BJ (cell line): ENCODE measurements around the gene SHF. TPM values are rescaled to one million over a fixed set of nuclear protein-coding genes. Genes with fewer than 3 reads are reported as not detected.

ENCODE experiments used
- CTCF ChIA-PET: fragments of 350-600 bp; formaldehyde crosslinking; extraction: SDS; loops from one replicate; lab custom pipeline; 2021; ENCODE audit warnings: antibody characterized with exemption, inconsistent platforms; lab: Yijun Ruan, JAX
- POLR2A ChIA-PET: fragments of 300-600 bp; sonication (Branson Sonifier 250); formaldehyde crosslinking; extraction: SDS; loops from one replicate; lab custom pipeline; 2021; ENCODE audit warnings: antibody characterized with exemption; lab: Charles Lee
- DNase-seq: peaks from one replicate; pipeline ENCODE4 v3.0.0-alpha.2; 2011; ENCODE audit warnings: low read depth
- H3K27me3 ChIP-seq: 2 replicates; pipeline ENCODE4 v1.6.0; 2011; ENCODE audit warnings: low read length; ENCODE audit not compliant: control insufficient read depth, insufficient read depth
- H3K36me3 ChIP-seq: 2 replicates; pipeline ENCODE4 v1.5.1; 2011; ENCODE audit warnings: low read length; ENCODE audit not compliant: control insufficient read depth, insufficient read depth
- H3K4me3 ChIP-seq: 2 replicates; pipeline ENCODE4 v1.5.1; 2011; ENCODE audit warnings: low read depth, mild to moderate bottlenecking, control low read depth, low read length
- polyA plus RNA-seq: library from polyadenylated mRNA; depleted of rRNA; stranded (reverse); fragments of >200 nt; gene quantifications from 2 replicates; pipeline ENCODE4 v1.2.3, GENCODE V29; 2011
- TF ChIP-seq, protein P1 (sequence below): IDR thresholded peaks from 2 replicates; pipeline ENCODE4 v1.5.1; 2011; ENCODE audit warnings: low read depth, mild to moderate bottlenecking, control low read depth, inconsistent platforms, low read length, moderate library complexity; ENCODE audit not compliant: insufficient read depth

SHF gene
- polyA plus RNA-seq, 1 experiment = 5.2 TPM

- TF ChIP-seq, protein P1, sequence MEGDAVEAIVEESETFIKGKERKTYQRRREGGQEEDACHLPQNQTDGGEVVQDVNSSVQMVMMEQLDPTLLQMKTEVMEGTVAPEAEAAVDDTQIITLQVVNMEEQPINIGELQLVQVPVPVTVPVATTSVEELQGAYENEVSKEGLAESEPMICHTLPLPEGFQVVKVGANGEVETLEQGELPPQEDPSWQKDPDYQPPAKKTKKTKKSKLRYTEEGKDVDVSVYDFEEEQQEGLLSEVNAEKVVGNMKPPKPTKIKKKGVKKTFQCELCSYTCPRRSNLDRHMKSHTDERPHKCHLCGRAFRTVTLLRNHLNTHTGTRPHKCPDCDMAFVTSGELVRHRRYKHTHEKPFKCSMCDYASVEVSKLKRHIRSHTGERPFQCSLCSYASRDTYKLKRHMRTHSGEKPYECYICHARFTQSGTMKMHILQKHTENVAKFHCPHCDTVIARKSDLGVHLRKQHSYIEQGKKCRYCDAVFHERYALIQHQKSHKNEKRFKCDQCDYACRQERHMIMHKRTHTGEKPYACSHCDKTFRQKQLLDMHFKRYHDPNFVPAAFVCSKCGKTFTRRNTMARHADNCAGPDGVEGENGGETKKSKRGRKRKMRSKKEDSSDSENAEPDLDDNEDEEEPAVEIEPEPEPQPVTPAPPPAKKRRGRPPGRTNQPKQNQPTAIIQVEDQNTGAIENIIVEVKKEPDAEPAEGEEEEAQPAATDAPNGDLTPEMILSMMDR = no peak
- H3K36me3 ChIP-seq = no peaks in the 10 kb centered on the region; the same call in 1 of the 2 replicates
- no peak for DNase-seq
- CTCF ChIA-PET = interaction anchor here (0.9 to 4.7 kb wide), 6 partner anchors 12 to 425 kb away, joined by 3 to 22 read pairs (median 8); no protein-coding TSS in a partner anchor
- no peaks in the 10 kb centered on the region; the same call in 1 of the 2 replicates for H3K27me3 ChIP-seq
- H3K4me3 ChIP-seq = peak overlapping the region; percentile 67
- POLR2A ChIA-PET = interaction anchor here (0.7 kb wide), 1 partner anchor 51 kb away, joined by 3 read pairs; no protein-coding TSS in a partner anchor
Measured at GRCh38 chr15:45185903-45186770, 1.6 kb downstream of the SHF start.

DNA sequence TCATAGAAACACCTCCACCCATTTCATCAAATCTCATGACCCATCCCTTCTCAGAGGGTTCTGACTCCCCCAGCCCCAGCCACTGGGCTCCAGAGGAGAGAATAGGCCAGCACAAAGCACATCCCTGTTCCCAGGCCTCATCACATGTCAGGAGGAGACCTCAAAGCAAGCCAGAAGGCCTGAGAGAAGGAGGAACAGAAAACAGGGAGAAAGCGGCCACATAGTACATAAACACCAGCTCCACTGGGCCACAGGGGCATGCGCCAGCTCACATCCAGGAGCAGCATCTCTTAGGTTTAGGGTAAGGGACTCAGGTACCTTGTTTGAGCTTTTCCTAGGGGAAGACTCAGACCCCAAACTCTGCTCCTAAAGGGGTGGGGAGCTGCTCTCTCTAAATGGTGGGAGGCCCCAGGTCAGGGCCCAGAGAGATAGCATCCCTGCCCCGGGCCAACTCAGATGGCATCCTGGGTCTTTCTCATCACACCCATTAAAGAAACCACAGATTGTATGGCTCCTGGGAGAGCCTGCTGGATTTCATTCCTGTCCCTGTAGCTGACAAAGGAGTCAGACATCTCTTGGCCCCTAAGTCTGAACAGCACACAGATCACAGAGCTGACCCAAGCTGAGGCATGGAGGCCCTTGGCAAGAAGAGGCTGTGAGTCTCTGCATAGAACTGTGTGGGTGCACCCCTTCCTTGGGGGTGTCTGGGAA, 2.5 kb downstream of the SHF start:
- no peak for DNase-seq
- Histone ChIP-seq H3K27me3 (no peaks in the 10 kb centered on the region), H3K4me3 (no peak overlapping the region), H3K36me3 (no peaks in the 10 kb centered on the region; the same call in 1 of the 2 replicates)
- POLR2A ChIA-PET = interaction anchor here (1.2 kb wide), 1 partner anchor 13 kb away, joined by 4 read pairs; no protein-coding TSS in a partner anchor
- TF ChIP-seq, protein P1 = no peak
- CTCF ChIA-PET = interaction anchor here (1.0 to 4.7 kb wide), 5 partner anchors 13 to 22 kb away, joined by 4 to 22 read pairs (median 7); no protein-coding TSS in a partner anchor

- DNase-seq = no peak
- Histone ChIP-seq H3K4me3 (no peak overlapping the region), H3K27me3 (no peaks in the 10 kb centered on the region), H3K36me3 (no peaks in the 10 kb centered on the region; the same call in 1 of the 2 replicates)
- TF ChIP-seq, protein P1 = no peak
- ChIA-PET POLR2A (interaction anchor here (1.2 kb wide), 1 partner anchor 13 kb away, joined by 4 read pairs; no protein-coding TSS in a partner anchor), CTCF (interaction anchor here (1.0 to 4.7 kb wide), 4 partner anchors 14 to 21 kb away, joined by 4 to 22 read pairs (median 11); no protein-coding TSS in a partner anchor)
Measured at GRCh38 chr15:45184562-45185041, 3.2 kb downstream of the SHF start.

DNA sequence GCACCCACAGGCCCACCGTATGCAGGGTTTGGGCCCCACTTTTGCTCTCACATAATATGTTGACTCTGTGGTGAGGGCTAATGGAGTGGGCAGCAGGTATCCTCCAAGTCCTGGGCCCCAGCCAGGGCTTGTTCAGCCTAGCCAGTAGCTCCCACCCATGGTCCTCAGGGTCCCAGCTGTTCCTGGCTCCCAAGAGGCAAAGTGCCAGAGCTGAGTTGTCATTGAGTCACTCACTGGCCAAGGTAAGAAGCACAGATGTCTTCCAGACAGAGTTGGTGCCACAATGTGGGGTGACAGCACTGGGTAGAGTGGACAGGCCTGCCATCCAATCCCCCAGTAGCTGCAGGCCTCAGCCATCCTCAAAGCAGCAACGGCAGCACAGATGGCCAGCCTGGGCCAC, 4.3 kb downstream of the SHF start:
- H3K27me3 ChIP-seq = no peaks in the 10 kb centered on the region
- POLR2A ChIA-PET = no interaction called here
- no peak overlapping the region for H3K4me3 ChIP-seq
- no peaks in the 10 kb centered on the region; the same call in 1 of the 2 replicates for H3K36me3 ChIP-seq
- TF ChIP-seq, protein P1 = no peak
- DNase-seq = no peak
- CTCF ChIA-PET = interaction anchor here (1.2 to 4.7 kb wide), 4 partner anchors 13 to 57 kb away, joined by 3 to 22 read pairs (median 5); no protein-coding TSS in a partner anchor
